ENCODE data around the gene CCM2. TPM values are rescaled to one million over a fixed set of nuclear protein-coding genes. Genes with fewer than 3 reads are reported as not detected.

CCM2 gene
- total and polyA plus RNA-seq, 2 of the 8 experiments (the other 6 are each of a cell fraction or from before 2014, with no cell fraction given) = 31.6 to 41.2 TPM

DNA sequence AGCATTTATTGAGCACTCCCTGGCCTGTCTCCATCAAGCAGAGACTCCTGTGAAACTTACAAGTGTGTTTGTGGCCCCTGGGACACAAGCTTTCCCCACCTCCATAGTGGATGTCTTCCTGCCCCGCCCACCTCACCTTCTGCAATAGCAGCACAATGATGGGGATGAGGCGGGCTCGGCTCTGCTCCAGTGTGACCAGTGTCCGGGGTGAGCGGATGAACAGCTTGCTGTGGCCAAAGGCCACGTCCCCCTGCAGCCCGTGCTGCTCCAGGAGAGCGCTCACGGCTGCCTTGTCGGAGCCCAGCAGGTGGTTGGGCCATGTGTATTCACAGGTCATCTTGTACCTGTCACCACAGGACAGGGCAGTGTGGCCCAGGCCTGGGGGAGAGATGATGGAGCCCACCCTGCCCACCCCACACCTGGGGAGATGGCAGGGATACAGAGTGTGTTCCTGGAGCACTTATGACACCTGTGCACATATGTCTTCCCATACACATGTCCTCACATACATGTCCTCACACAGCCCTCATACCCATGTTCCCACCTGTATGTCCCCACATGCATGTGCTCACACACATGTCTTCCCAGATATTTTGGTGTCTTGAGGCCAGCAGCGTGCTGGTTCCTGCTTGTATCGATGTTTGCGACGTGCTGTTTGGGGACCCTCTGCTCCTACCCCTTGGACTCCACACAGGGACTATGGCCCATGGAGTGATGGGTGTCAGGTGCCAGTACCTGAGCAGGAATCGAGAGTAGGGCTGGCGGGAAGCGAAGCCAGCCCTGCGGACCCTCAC is 33.9 kb upstream of the CCM2 start:
- H3K23ac ChIP-seq (ENCODE audit: insufficient read length) = no peak overlapping the region
- no peaks in the 10 kb centered on the region for H3K9me3 ChIP-seq (ENCODE audit: insufficient read depth in 2 of 2, low read depth in 1 of 2, low read length in 1 of 2)
- no peak overlapping the region for H3K4ac ChIP-seq (replicated peaks; ENCODE audit: insufficient read length, low read depth, low read length)
- peaks cover 0 to 11% (median 4%) of the 10 kb centered on the region in 4 experiments; a peak in 5 of 7 replicates for H3K4me1 ChIP-seq (replicated peaks in 1 of 4; ENCODE audit: control insufficient read depth in 3 of 4, insufficient read depth in 4 of 4, low read length in 3 of 4)
- no peak overlapping the region for H4K5ac ChIP-seq (ENCODE audit: insufficient read length, low read depth, low read length)
- peaks cover 10 to 28% (median 21%) of the 10 kb centered on the region in 4 experiments; a peak in 6 of 7 replicates for H3K27me3 ChIP-seq (replicated peaks in 1 of 4; ENCODE audit: control insufficient read depth in 3 of 4, extremely low read depth in 1 of 4, insufficient read depth in 3 of 4, low read length in 3 of 4)
- H2BK12ac ChIP-seq (ENCODE audit: low read depth, low read length) = 0 out of 2 replicates have a peak overlapping the region, but pooled peaks have one; percentile 14
- H4K8ac ChIP-seq (ENCODE audit: extremely low read depth, insufficient read depth, low read length) = no peak overlapping the region
- no peak overlapping the region for H2AFZ ChIP-seq (ENCODE audit: low read length)
- POLR2A ChIA-PET (ENCODE audit: partially characterized antibody) = interaction anchor here (1.0 to 17.9 kb wide), 5 partner anchors 8 to 161 kb away, joined by 3 to 327 read pairs (median 3); partner anchors contain the start of genes CCM2, H2AZ2 and MYO1G
- no peak for FAIRE-seq
- peaks cover 5% of the 10 kb centered on the region; the same call in 1 of the 2 replicates for H3K23me2 ChIP-seq (ENCODE audit: low read depth, low read length)
- no peak overlapping the region for H2BK20ac ChIP-seq (ENCODE audit: low read length)
- whole genome bisulfite sequencing, 2 experiments (ENCODE audit: extremely low coverage in 1 of 2, insufficient coverage in 1 of 2, insufficient read length in 1 of 2, insufficient replicate concordance in 2 of 2, low coverage in 1 of 2, low lambda C conversion rate in 2 of 2, missing lambda C conversion rate in 1 of 2) = 90% methylated on average over 18 of the region's 18 CpGs; no CpG with 5 or more reads in 1 of the 2 experiments
- no peak overlapping the region for H3K9ac ChIP-seq (replicated peaks in 1 of 4; ENCODE audit: extremely low read depth in 1 of 4, low read depth in 3 of 4, low read length in 3 of 4)
- no peak overlapping the region for H3K4me3 ChIP-seq (ENCODE audit: extremely low read depth in 1 of 4, insufficient read depth in 2 of 4, low read depth in 3 of 4, low read length in 4 of 4)
- no peaks in the 10 kb centered on the region for H3K36me3 ChIP-seq (ENCODE audit: control insufficient read depth in 2 of 4, insufficient read depth in 4 of 4, low read length in 3 of 4)
- H2BK15ac ChIP-seq (ENCODE audit: low read length) = no peak overlapping the region
- H4K20me1 ChIP-seq (replicated peaks in 1 of 2; ENCODE audit: control insufficient read depth in 1 of 2, insufficient read depth in 2 of 2, low read length in 2 of 2) = no peaks in the 10 kb centered on the region
- CTCF ChIA-PET (ENCODE audit: partially characterized antibody) = interaction anchor here (0.8 to 3.2 kb wide), 9 partner anchors 8 to 203 kb away, joined by 3 to 33 read pairs (median 6); no protein-coding TSS in a partner anchor
- no peak overlapping the region for H3K18ac ChIP-seq (ENCODE audit: extremely low read depth, low read length)
- no peaks in the 10 kb centered on the region for H3K79me1 ChIP-seq (ENCODE audit: low read depth, low read length)
- H2AK5ac ChIP-seq (ENCODE audit: low read depth, low read length) = no peak overlapping the region
- no peak overlapping the region for H2BK120ac ChIP-seq (replicated peaks; ENCODE audit: low read depth, low read length)
- H2BK5ac ChIP-seq (ENCODE audit: low read depth, low read length) = no peak overlapping the region
- no peak overlapping the region for H3K14ac ChIP-seq (ENCODE audit: insufficient read length)
- no peak overlapping the region for H3K27ac ChIP-seq (ENCODE audit: low read depth, low read length)
- no peak for DNase-seq (ENCODE audit: low read depth in 1 of 2, low spot score in 2 of 2)
- no peak overlapping the region for H3K56ac ChIP-seq (replicated peaks; ENCODE audit: insufficient read length, low read depth, low read length)
- H4K91ac ChIP-seq (replicated peaks; ENCODE audit: insufficient read length, low read length) = no peak overlapping the region
- no peaks in the 10 kb centered on the region for H3K79me2 ChIP-seq (ENCODE audit: control insufficient read depth in 1 of 2, insufficient read depth in 2 of 2, low read length in 2 of 2)
- H3K4me2 ChIP-seq (ENCODE audit: insufficient read depth in 1 of 2, low read depth in 2 of 2, low read length in 2 of 2) = no peak overlapping the region
- TF ChIP-seq SIX5 (IDR thresholded peaks at IDR 0.05; ENCODE audit: low read depth, low read length) (no peak), CREB1 (IDR thresholded peaks at IDR 0.05) (no peak), CEBPB (IDR thresholded peaks at IDR 0.05; ENCODE audit: low read depth, low read length) (no peak), SIN3A (conservative IDR thresholded peaks at IDR 0.05 in 1 of 2, IDR thresholded peaks at IDR 0.05 in 1 of 2; ENCODE audit: low read depth in 1 of 2, low read length in 2 of 2) (no peak), HDAC2 (IDR thresholded peaks at IDR 0.05; ENCODE audit: borderline replicate concordance in 1 of 2, low read depth in 2 of 2, low read length in 2 of 2) (no peak), BCL11A (IDR thresholded peaks at IDR 0.05; ENCODE audit: low read depth in 2 of 2, low read length in 2 of 2) (no peak), SP2 (IDR thresholded peaks at IDR 0.05; ENCODE audit: low read length) (no peak), YY1 (IDR thresholded peaks at IDR 0.05; ENCODE audit: low read depth, low read length) (no peak), KDM1A (IDR thresholded peaks at IDR 0.05; ENCODE audit: borderline replicate concordance, low read length) (no peak)
- TF ChIP-seq, protein P1, sequence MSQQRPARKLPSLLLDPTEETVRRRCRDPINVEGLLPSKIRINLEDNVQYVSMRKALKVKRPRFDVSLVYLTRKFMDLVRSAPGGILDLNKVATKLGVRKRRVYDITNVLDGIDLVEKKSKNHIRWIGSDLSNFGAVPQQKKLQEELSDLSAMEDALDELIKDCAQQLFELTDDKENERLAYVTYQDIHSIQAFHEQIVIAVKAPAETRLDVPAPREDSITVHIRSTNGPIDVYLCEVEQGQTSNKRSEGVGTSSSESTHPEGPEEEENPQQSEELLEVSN (IDR thresholded peaks at IDR 0.05) = no peak

All from H1 (cell line).